ENCODE results near the gene DPP6. TPM values are rescaled to one million over a fixed set of nuclear protein-coding genes. Genes with fewer than 3 reads are reported as not detected.

The DPP6 gene
- total RNA-seq, 1 donor from 2014 or later, result not detected

GRCh38 chr7:154855366-154855765 lies 803.2 kb downstream of the DPP6 start:
- no peak for DNase-seq (ENCODE audit: low read depth)

DNA sequence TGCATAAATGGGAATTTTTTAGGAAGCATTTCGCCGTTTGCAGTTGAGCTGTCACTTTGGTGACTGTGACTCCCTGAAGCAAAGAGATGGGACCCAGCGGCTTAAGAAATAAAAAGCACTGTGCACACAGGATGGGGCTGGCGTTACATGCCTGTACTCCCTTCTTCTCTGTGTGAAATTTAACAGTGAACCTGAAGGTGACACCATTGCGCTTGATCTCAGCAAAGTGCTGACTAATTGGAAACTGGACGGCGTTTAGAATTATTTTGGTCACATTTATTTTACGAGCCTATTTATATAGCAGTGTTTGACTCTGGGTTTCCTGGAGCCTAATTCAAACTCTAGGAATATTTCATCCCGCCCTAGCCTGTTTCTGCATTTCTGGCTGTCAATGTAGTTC lies 804.5 kb downstream of the DPP6 start:
- DNase-seq (ENCODE audit: low read depth), result no peak

- no peak for DNase-seq (ENCODE audit: low read depth)
Measured at GRCh38 chr7:154857240-154857639, 805.0 kb downstream of the DPP6 start.

- no peak for DNase-seq (ENCODE audit: low read depth)
Measured at GRCh38 chr7:154857728-154858681, 805.8 kb downstream of the DPP6 start.

- DNase-seq (ENCODE audit: low read depth), result no peak
Measured at GRCh38 chr7:154858836-154859537, 806.8 kb downstream of the DPP6 start.

- no peak for DNase-seq (ENCODE audit: low read depth)
Measured at GRCh38 chr7:154859747-154860620, 807.8 kb downstream of the DPP6 start.

DNA sequence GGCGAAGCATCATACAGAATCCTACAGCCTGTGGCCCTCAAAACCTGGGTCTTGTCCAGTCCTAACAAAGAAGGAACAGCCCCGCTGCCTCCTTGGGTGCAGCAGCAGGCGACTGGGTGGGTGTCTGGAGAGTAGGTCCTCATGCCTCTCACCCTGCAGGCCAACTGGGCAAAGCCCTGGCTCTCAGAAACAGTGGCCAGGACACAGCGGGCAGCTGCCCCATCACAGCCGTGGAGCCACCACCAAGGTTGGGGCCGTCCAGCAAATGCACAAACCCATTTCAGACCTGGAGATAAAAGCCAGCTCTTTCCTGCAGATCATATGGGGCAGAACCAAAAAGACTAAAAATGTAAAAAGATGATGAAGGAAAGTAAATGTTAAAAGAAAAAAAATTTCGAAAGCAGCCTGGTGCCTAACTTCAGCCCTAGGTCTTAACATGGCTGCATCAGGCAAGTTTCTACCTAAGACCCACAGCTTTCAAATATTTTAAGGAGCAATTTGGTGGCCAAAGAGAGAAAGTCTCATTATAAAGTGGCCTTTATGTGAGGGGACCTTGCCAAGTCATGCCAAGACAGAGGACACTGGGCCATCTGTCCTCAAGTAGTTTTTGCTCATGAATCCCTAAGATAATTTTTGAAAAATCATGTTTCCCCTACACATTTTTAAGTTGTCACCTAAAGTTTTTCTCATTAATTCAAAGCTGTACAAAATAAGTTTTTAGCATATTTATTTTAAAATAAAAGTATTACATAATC lies 808.6 kb downstream of the DPP6 start:
- DNase-seq (ENCODE audit: low read depth), result no peak

DNA sequence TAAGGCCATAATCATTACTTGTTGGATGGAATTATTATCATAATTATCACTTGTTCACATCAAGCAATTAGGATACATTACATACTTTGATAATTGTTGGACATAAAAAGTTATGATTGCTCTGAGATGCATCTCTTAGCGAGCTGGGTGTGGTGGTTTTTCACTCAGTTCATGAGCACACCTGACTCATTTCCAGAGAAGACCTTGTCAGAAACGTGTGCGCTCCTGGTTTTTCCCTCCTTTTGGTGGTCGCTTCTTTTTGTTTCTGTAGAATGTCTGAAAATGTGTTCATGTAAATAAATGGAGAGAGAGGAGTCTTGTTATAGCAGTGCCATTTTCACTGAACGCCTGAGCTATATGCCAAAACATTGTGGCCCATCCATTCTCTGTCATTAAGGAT lies 809.4 kb downstream of the DPP6 start:
- DNase-seq (ENCODE audit: low read depth), result no peak

- no peak for DNase-seq (ENCODE audit: low read depth)
Measured at GRCh38 chr7:154862153-154862791, 810.1 kb downstream of the DPP6 start.

- no peak for DNase-seq (ENCODE audit: low read depth)
Measured at GRCh38 chr7:154863766-154864522, 811.7 kb downstream of the DPP6 start.

GRCh38 chr7:154864523-154864891 lies 812.3 kb downstream of the DPP6 start:
- DNase-seq (ENCODE audit: low read depth), result no peak

- no peak for DNase-seq (ENCODE audit: low read depth)
Measured at GRCh38 chr7:154865984-154866685, 813.9 kb downstream of the DPP6 start.

GRCh38 chr7:154867068-154867467 lies 814.9 kb downstream of the DPP6 start:
- no peak for DNase-seq (ENCODE audit: low read depth)

DNA sequence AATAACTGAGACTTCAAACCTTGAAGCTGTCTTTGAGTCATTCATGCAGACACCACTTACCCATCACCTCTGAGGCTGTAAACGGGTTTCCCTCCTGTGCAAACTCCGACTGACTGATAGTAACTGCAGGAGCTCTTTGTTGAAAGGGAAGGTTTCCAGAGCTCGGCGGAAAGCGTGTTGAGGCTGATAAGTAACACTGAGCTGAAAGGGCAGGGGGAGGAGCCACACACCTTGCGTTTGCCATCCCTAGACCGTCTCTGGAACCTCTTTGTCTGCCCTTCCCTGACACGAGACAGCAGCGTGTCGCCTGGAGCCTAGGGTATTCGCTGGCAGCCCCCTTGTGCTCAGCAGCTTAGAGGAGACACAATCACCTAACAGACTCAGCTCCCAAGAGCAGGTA lies 816.7 kb downstream of the DPP6 start:
- DNase-seq (ENCODE audit: low read depth), result no peak

- DNase-seq (ENCODE audit: low read depth), result no peak
Measured at GRCh38 chr7:154869436-154869835, 817.2 kb downstream of the DPP6 start.

DNA sequence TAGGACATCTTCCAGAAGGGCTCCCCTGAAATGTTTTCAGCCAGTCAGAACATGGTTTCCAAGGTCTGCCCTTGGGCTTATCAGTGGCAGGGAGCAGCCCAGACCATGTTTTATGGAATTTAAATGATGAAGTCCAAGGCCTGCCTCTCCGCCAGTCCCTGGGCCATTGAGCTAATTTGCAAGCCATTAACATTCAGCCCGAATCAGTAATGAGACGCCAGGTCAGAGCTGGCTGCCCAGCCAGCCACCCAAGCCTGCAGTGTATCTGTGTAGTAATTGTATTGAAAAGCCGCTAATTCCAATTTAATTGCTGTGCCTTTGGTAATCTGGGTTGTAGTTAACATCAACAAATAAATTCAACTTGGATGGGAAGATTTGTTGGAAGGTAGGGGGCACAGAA lies 819.3 kb downstream of the DPP6 start:
- DNase-seq (ENCODE audit: low read depth), result no peak

- DNase-seq (ENCODE audit: low read depth), result no peak
Measured at GRCh38 chr7:154871928-154872750, 819.9 kb downstream of the DPP6 start.
